H1 (cell line): ENCODE results near the gene TJP3. TPM values are rescaled to one million over a fixed set of nuclear protein-coding genes. Genes with fewer than 3 reads are reported as not detected.

ENCODE experiments used
- CTCF ChIA-PET: fragments of 300-600 bp; sonication (Branson Sonifier 250); formaldehyde crosslinking; loops from one replicate; lab custom pipeline; 2021; ENCODE audit not compliant: partially characterized antibody; lab: Charles Lee
- POLR2A ChIA-PET: fragments of 300-600 bp; sonication (Branson Sonifier 250); formaldehyde crosslinking; loops from one replicate; lab custom pipeline; 2021; ENCODE audit warnings: inconsistent platforms; ENCODE audit not compliant: partially characterized antibody; lab: Charles Lee
- DNase-seq, 2 experiments: peaks; one replicate each; pipeline versions ENCODE4 v3.0.0 to v3.0.0-alpha.2; 2010 to 2022; ENCODE audit warnings: low spot score in 2 of 2, low read depth in 1 of 2, mixed read lengths in 1 of 2
- FAIRE-seq: peaks from 2 replicates; lab custom pipeline; 2011; peaks lifted over from hg19 to GRCh38; lab: Jason Lieb, UNC
- H2AFZ ChIP-seq: 2 replicates; pipeline ENCODE4 v1.8.1; 2012; ENCODE audit warnings: low read length, inconsistent platforms
- H2AK5ac ChIP-seq: 2 replicates; pipeline ENCODE4 v1.6.1; 2013; ENCODE audit warnings: low read depth, low read length
- H2BK120ac ChIP-seq: replicated peaks from 2 replicates; pipeline ENCODE3; 2013; ENCODE audit warnings: low read depth, low read length, inconsistent platforms
- H2BK12ac ChIP-seq: 2 replicates; pipeline ENCODE4 v1.6.1; 2013; ENCODE audit warnings: low read depth, low read length
- H2BK15ac ChIP-seq: 2 replicates; pipeline ENCODE4 v1.6.1; 2013; ENCODE audit warnings: low read length
- H2BK20ac ChIP-seq: 2 replicates; pipeline ENCODE4 v1.6.1; 2013; ENCODE audit warnings: low read length
- H2BK5ac ChIP-seq: 2 replicates; pipeline ENCODE4 v1.6.1; 2013; ENCODE audit warnings: low read depth, low read length
- H3K14ac ChIP-seq: 2 replicates; pipeline ENCODE4 v1.6.1; 2013; ENCODE audit warnings: inconsistent platforms; ENCODE audit not compliant: insufficient read length
- H3K18ac ChIP-seq: 2 replicates; pipeline ENCODE4 v1.6.1; 2013; ENCODE audit warnings: low read length; ENCODE audit errors: extremely low read depth
- H3K23ac ChIP-seq: 2 replicates; pipeline ENCODE4 v1.6.1; 2013; ENCODE audit warnings: inconsistent platforms; ENCODE audit not compliant: insufficient read length
- H3K23me2 ChIP-seq: 2 replicates; pipeline ENCODE4 v1.6.1; 2013; ENCODE audit warnings: low read depth, low read length
- H3K27ac ChIP-seq: 2 replicates; pipeline ENCODE4 v1.6.1; 2011; ENCODE audit warnings: low read depth, low read length, inconsistent platforms
- H3K27me3 ChIP-seq, 4 experiments: replicated peaks in 1 of 4; 1 replicate in 1 of 4; 2 replicates in 3 of 4; pipeline versions ENCODE4 v1.6.1 to v1.8.1; 2011 to 2013; ENCODE audit warnings: low read length in 3 of 4, mild to moderate bottlenecking in 3 of 4, inconsistent platforms in 2 of 4, mixed read lengths in 2 of 4, moderate library complexity in 1 of 4; ENCODE audit not compliant: control insufficient read depth in 3 of 4, insufficient read depth in 3 of 4; ENCODE audit errors: extremely low read depth in 1 of 4
- H3K36me3 ChIP-seq, 4 experiments: 2 replicates each; pipeline versions ENCODE4 v1.6.1 to v1.8.1; 2011 to 2013; ENCODE audit warnings: mild to moderate bottlenecking in 4 of 4, low read length in 3 of 4, moderate library complexity in 2 of 4, control low read depth in 1 of 4, inconsistent platforms in 1 of 4; ENCODE audit not compliant: insufficient read depth in 4 of 4, control insufficient read depth in 2 of 4
- H3K4ac ChIP-seq: replicated peaks from 2 replicates; pipeline ENCODE3; 2013; ENCODE audit warnings: low read length, low read depth, mixed read lengths, inconsistent platforms; ENCODE audit not compliant: insufficient read length
- H3K4me1 ChIP-seq, 4 experiments: replicated peaks in 1 of 4; 1 replicate in 1 of 4; 2 replicates in 3 of 4; pipeline versions ENCODE4 v1.6.1 to v1.8.1; 2011 to 2013; ENCODE audit warnings: low read length in 3 of 4, inconsistent platforms in 2 of 4, mixed read lengths in 1 of 4; ENCODE audit not compliant: insufficient read depth in 4 of 4, control insufficient read depth in 3 of 4
- H3K4me2 ChIP-seq, 2 experiments: 2 replicates each; pipeline versions ENCODE4 v1.6.1 to v1.8.1; 2011 to 2013; ENCODE audit warnings: low read depth in 2 of 2, low read length in 2 of 2, control low read depth in 1 of 2, inconsistent platforms in 1 of 2, mild to moderate bottlenecking in 1 of 2; ENCODE audit not compliant: insufficient read depth in 1 of 2
- H3K4me3 ChIP-seq, 4 experiments: fragments of 200-600, 300-600 bp in 1 of 4; sonication (generic), shearing (Covaris generic), sonication (Bioruptor Twin) in 1 of 4; 2 replicates each; pipeline versions ENCODE4 v1.5.1 to v1.8.1; 2011 to 2016; ENCODE audit warnings: low read length in 4 of 4, low read depth in 3 of 4, control low read depth in 2 of 4, inconsistent platforms in 2 of 4, mild to moderate bottlenecking in 2 of 4, mixed read lengths in 1 of 4, moderate library complexity in 1 of 4; ENCODE audit not compliant: insufficient read depth in 2 of 4; ENCODE audit errors: extremely low read depth in 1 of 4
- H3K56ac ChIP-seq: replicated peaks from 2 replicates; pipeline ENCODE3; 2013; ENCODE audit warnings: low read depth, mild to moderate bottlenecking, mixed read lengths, low read length, inconsistent platforms; ENCODE audit not compliant: insufficient read length
- H3K79me1 ChIP-seq: 2 replicates; pipeline ENCODE4 v1.6.1; 2013; ENCODE audit warnings: low read depth, low read length, control low read depth
- H3K79me2 ChIP-seq, 2 experiments: 2 replicates each; pipeline versions ENCODE4 v1.6.1 to v1.8.1; 2012 to 2013; ENCODE audit warnings: low read length in 2 of 2, mild to moderate bottlenecking in 2 of 2, inconsistent platforms in 1 of 2; ENCODE audit not compliant: insufficient read depth in 2 of 2, control insufficient read depth in 1 of 2
- H3K9ac ChIP-seq, 4 experiments: replicated peaks in 1 of 4; 1 replicate in 1 of 4; 2 replicates in 3 of 4; pipeline versions ENCODE4 v1.6.1 to v1.8.1; 2011 to 2013; ENCODE audit warnings: low read depth in 3 of 4, low read length in 3 of 4, control low read depth in 2 of 4, mild to moderate bottlenecking in 2 of 4, moderate library complexity in 2 of 4, inconsistent platforms in 1 of 4; ENCODE audit errors: extremely low read depth in 1 of 4
- H3K9me3 ChIP-seq, 2 experiments: 2 replicates each; pipeline versions ENCODE4 v1.6.1 to v1.8.1; 2012 to 2013; ENCODE audit warnings: mild to moderate bottlenecking in 2 of 2, moderate library complexity in 2 of 2, control low read depth in 1 of 2, inconsistent platforms in 1 of 2, low read depth in 1 of 2, low read length in 1 of 2, mixed read lengths in 1 of 2; ENCODE audit not compliant: insufficient read depth in 2 of 2
- H4K20me1 ChIP-seq, 2 experiments: replicated peaks in 1 of 2; 2 replicates each; pipeline versions ENCODE3 to v1.8.1; 2011 to 2013; ENCODE audit warnings: inconsistent platforms in 2 of 2, low read length in 2 of 2, mild to moderate bottlenecking in 1 of 2; ENCODE audit not compliant: insufficient read depth in 2 of 2, control insufficient read depth in 1 of 2
- H4K5ac ChIP-seq: 2 replicates; pipeline ENCODE4 v1.6.1; 2013; ENCODE audit warnings: low read length, low read depth, mixed read lengths, inconsistent platforms; ENCODE audit not compliant: insufficient read length
- H4K8ac ChIP-seq: 2 replicates; pipeline ENCODE4 v1.8.0; 2013; ENCODE audit warnings: mild to moderate bottlenecking, moderate library complexity, low read length, inconsistent platforms; ENCODE audit not compliant: insufficient read depth; ENCODE audit errors: extremely low read depth
- H4K91ac ChIP-seq: replicated peaks from 2 replicates; pipeline ENCODE3; 2013; ENCODE audit warnings: low read length, mixed read lengths, inconsistent platforms; ENCODE audit not compliant: insufficient read length
- GABPA ChIP-seq: IDR thresholded peaks from 2 replicates; pipeline ENCODE4 v1.6.1; 2011; ENCODE audit warnings: mild to moderate bottlenecking, low read length, moderate library complexity, borderline replicate concordance; ENCODE audit not compliant: insufficient read depth
- KDM1A ChIP-seq: fragments of 200-600, 300-600 bp; sonication (generic); IDR thresholded peaks from 2 replicates; pipeline ENCODE4 v1.7.1; 2016; ENCODE audit warnings: mild to moderate bottlenecking, low read length, borderline replicate concordance
- NANOG ChIP-seq: IDR thresholded peaks from 2 replicates; pipeline ENCODE4 v1.6.1; 2011; ENCODE audit warnings: low read length, low read depth, mild to moderate bottlenecking, inconsistent platforms; ENCODE audit not compliant: insufficient read depth, poor library complexity, severe bottlenecking
- NRF1 ChIP-seq: IDR thresholded peaks from 2 replicates; pipeline ENCODE4 v1.6.1; 2011; ENCODE audit warnings: mild to moderate bottlenecking, low read depth, low read length, improper control_type of control experiment
- POU5F1 ChIP-seq: IDR thresholded peaks from 2 replicates; pipeline ENCODE4 v1.6.1; 2011; ENCODE audit warnings: low read depth, mild to moderate bottlenecking, low read length, moderate library complexity
- RXRA ChIP-seq: IDR thresholded peaks from 2 replicates; pipeline ENCODE4 v1.6.1; 2011; ENCODE audit warnings: low read depth, mild to moderate bottlenecking, low read length, moderate library complexity; ENCODE audit not compliant: insufficient read depth
- ZNF274 ChIP-seq: IDR thresholded peaks from 2 replicates; pipeline ENCODE4 v1.7.0; 2012; ENCODE audit warnings: low read length, borderline replicate concordance; ENCODE audit errors: extremely low read depth
- WGBS, 2 experiments: shearing (Covaris generic) in 1 of 2; methylation state at CpG; one replicate each; pipeline versions ENCODE4 v1.1.6 to v1.1.7; 2013 to 2015; ENCODE audit warnings: low lambda C conversion rate in 2 of 2, mixed read lengths in 2 of 2, inconsistent platforms in 1 of 2, low coverage in 1 of 2, missing lambda C conversion rate in 1 of 2; ENCODE audit not compliant: insufficient replicate concordance in 2 of 2, insufficient coverage in 1 of 2, insufficient read length in 1 of 2; ENCODE audit errors: extremely low coverage in 1 of 2, missing lambda C conversion rate in 1 of 2; 5-methylcytosine and 5-hydroxymethylcytosine counted together
- polyA plus RNA-seq, 7 experiments: library from polyadenylated mRNA; depleted of rRNA in 3 of 7; stranded (reverse) in 5 of 7; unstranded in 2 of 7; fragments of >200 nt in 5 of 7; fragments of 200-250 nt in 2 of 7; gene quantifications; 1 replicate in 5 of 7; 2 replicates in 1 of 7; 4 replicates in 1 of 7; pipeline versions ENCODE4 v1.2.1 to v1.2.3, GENCODE V29; 2011 to 2013; ENCODE audit warnings: missing spikeins in 2 of 7, mixed read lengths in 2 of 7
- total RNA-seq: library from RNA; stranded (reverse); fragmentation: NEBNext Ultra II Directional; extraction: Animal tissue kit (Norgen Biotek cat#: 25700); gene quantifications from 2 replicates; pipeline ENCODE4 v1.2.1, GENCODE V29; 2021

Gene TJP3
- total and polyA plus RNA-seq, 2 of the 8 experiments (the other 6 are each of a cell fraction or from before 2014, with no cell fraction given) = 17.1 to 26.1 TPM

DNA sequence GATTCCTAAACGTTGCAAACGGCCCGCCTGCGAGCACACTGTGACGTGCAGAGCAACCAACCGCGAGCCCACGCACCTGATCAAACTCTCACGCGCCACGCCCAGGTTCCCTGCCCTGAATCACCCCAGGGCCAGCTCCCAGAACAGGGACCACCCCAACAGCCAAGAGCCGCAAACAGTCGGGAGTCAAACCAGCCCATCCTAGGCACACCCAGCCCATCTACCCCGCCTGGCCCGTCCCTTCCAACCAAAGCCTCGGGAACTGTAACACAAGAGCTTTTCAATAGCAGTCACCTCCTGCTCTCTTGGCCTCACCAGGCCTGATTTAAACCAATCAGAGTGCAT, 16.8 kb upstream of the TJP3 start:
- H3K27ac ChIP-seq = no peak overlapping the region
- no peak overlapping the region for H4K5ac ChIP-seq
- no peak overlapping the region for H2BK120ac ChIP-seq
- no peak overlapping the region for H2BK20ac ChIP-seq
- no peak overlapping the region for H3K4me2 ChIP-seq
- WGBS, 2 experiments = 93% methylated on average over 13 of the region's 16 CpGs; no CpG with 5 or more reads in 1 of the 2 experiments
- no peaks in the 10 kb centered on the region; a peak in 1 of 7 replicates for H3K27me3 ChIP-seq
- H3K9ac ChIP-seq = no peak overlapping the region
- H3K14ac ChIP-seq = no peak overlapping the region
- no peak overlapping the region for H2AFZ ChIP-seq
- H3K79me2 ChIP-seq = peaks cover 0 to 51% of the 10 kb centered on the region in 2 experiments; a peak in 3 of 4 replicates
- no peak overlapping the region for H3K23ac ChIP-seq
- H2AK5ac ChIP-seq = no peak overlapping the region
- H3K4me1 ChIP-seq = peaks cover 0 to 13% (median 10%) of the 10 kb centered on the region in 4 experiments; a peak in 5 of 7 replicates
- no peak overlapping the region for H3K4ac ChIP-seq
- TF ChIP-seq GABPA (no peak), KDM1A (no peak), ZNF274 (no peak), NANOG (no peak), NRF1 (no peak), RXRA (no peak), POU5F1 (no peak)
- ChIA-PET POLR2A (interaction anchor here (0.9 kb wide), 1 partner anchor 9 kb away, joined by 3 read pairs; no protein-coding TSS in a partner anchor), CTCF (interaction anchor here (0.8 to 8.8 kb wide), 13 partner anchors 8 to 98 kb away, joined by 3 to 85 read pairs (median 4); partner anchors contain the start of genes PIP5K1C and TJP3)
- no peak overlapping the region; the same call in 1 of the 2 replicates for H2BK5ac ChIP-seq
- no peak overlapping the region for H3K4me3 ChIP-seq
- H3K36me3 ChIP-seq = no peaks in the 10 kb centered on the region
- no peaks in the 10 kb centered on the region for H3K9me3 ChIP-seq
- H4K91ac ChIP-seq = no peak overlapping the region
- H3K18ac ChIP-seq = no peak overlapping the region
- H2BK15ac ChIP-seq = no peak overlapping the region
- no peak for FAIRE-seq
- no peak overlapping the region for H4K8ac ChIP-seq
- peaks cover 12 to 31% of the 10 kb centered on the region in 2 experiments for H4K20me1 ChIP-seq
- no peak overlapping the region for H2BK12ac ChIP-seq
- peaks cover 10% of the 10 kb centered on the region; the same call in 1 of the 2 replicates for H3K23me2 ChIP-seq
- H3K56ac ChIP-seq = no peak overlapping the region
- H3K79me1 ChIP-seq = peaks cover 19% of the 10 kb centered on the region
- DNase-seq = no peak
